ENCODE results near the gene GPX3. TPM values are rescaled to one million over a fixed set of nuclear protein-coding genes. Genes with fewer than 3 reads are reported as not detected.
A peak's percentile ranks its signal among the peaks of the same experiment; 100 is the strongest.

Gene GPX3
- total and polyA plus RNA-seq, 10 of the 15 experiments (the other 5 are each of a cell fraction or from before 2014, with no cell fraction given) = 0.04 to 1.0 (median 0.15) TPM; not detected in 3

GRCh38 chr5:151048526-151048925, 28.1 kb downstream of the GPX3 start:
- Histone ChIP-seq H3K4me1 (ENCODE audit: control insufficient read depth, insufficient read depth, low read length) (no peaks in the 10 kb centered on the region; the same call in 1 of the 2 replicates), H3K79me2 (ENCODE audit: control insufficient read depth, insufficient read depth, low read length) (peaks cover 3% of the 10 kb centered on the region; the same call in 1 of the 2 replicates), H3K4me3 (no peak overlapping the region), H3K9ac (ENCODE audit: control insufficient read depth, insufficient read depth, low read length) (no peak overlapping the region), H3K9me3 (replicated peaks; ENCODE audit: control insufficient read depth, insufficient read depth, low read length) (no peaks in the 10 kb centered on the region), H3K27me3 (replicated peaks in 1 of 2; ENCODE audit: control insufficient read depth in 2 of 2, insufficient read depth in 2 of 2, low read length in 1 of 2) (no peaks in the 10 kb centered on the region), H3K4me2 (ENCODE audit: control insufficient read depth, insufficient read depth) (no peak overlapping the region), H2AFZ (ENCODE audit: control insufficient read depth, low read depth, low read length) (no peak overlapping the region), H3K36me3 (ENCODE audit: control insufficient read depth in 2 of 2, insufficient read depth in 2 of 2, low read length in 1 of 2) (peaks cover 43 to 57% of the 10 kb centered on the region in 2 experiments), H3K27ac (ENCODE audit: control insufficient read depth, insufficient read depth) (no peak overlapping the region), H4K20me1 (ENCODE audit: control insufficient read depth, insufficient read depth) (no peaks in the 10 kb centered on the region)
- no peak for ATAC-seq
- WGBS (ENCODE audit: insufficient coverage, insufficient replicate concordance, low lambda C conversion rate, missing lambda C conversion rate) = 76% methylated on average over 7 of the region's 7 CpGs
- SMC1A ChIA-PET (ENCODE audit: uncharacterized antibody, unreplicated experiment) = interaction anchor here (0.7 to 9.9 kb wide), 9 partner anchors 26 to 269 kb away, joined by 3 to 279 read pairs (median 3); no protein-coding TSS in a partner anchor
- TF ChIP-seq HDAC2 (IDR thresholded peaks at IDR 0.05) (no peak), TBL1XR1 (IDR thresholded peaks at IDR 0.05; ENCODE audit: low read depth, low read length) (no peak)
- TF ChIP-seq, protein P1, sequence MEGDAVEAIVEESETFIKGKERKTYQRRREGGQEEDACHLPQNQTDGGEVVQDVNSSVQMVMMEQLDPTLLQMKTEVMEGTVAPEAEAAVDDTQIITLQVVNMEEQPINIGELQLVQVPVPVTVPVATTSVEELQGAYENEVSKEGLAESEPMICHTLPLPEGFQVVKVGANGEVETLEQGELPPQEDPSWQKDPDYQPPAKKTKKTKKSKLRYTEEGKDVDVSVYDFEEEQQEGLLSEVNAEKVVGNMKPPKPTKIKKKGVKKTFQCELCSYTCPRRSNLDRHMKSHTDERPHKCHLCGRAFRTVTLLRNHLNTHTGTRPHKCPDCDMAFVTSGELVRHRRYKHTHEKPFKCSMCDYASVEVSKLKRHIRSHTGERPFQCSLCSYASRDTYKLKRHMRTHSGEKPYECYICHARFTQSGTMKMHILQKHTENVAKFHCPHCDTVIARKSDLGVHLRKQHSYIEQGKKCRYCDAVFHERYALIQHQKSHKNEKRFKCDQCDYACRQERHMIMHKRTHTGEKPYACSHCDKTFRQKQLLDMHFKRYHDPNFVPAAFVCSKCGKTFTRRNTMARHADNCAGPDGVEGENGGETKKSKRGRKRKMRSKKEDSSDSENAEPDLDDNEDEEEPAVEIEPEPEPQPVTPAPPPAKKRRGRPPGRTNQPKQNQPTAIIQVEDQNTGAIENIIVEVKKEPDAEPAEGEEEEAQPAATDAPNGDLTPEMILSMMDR (IDR thresholded peaks at IDR 0.05 in 2 of 3, conservative IDR thresholded peaks at IDR 0.05 in 1 of 3; ENCODE audit: control insufficient read depth in 2 of 3, extremely low read depth in 1 of 3, insufficient read depth in 1 of 3, low read depth in 3 of 3, low read length in 3 of 3) = peak in 2 of 3 experiments; percentile 19 to 24; a peak in 1 of 6 replicates
- intact Hi-C loops (cut with micrococcal nuclease; ENCODE audit: unreplicated experiment) = no loop called here
- CTCF ChIA-PET = interaction anchor here (0.6 to 15.8 kb wide), 25 partner anchors 8 to 589 kb away, joined by 3 to 691 read pairs (median 4); partner anchors contain the start of gene GM2A
- no peak for DNase-seq (ENCODE audit: low read depth, low spot score)
- RAD21 ChIA-PET (ENCODE audit: unreplicated experiment) = interaction anchor here (0.8 to 7.7 kb wide), 8 partner anchors 19 to 397 kb away, joined by 3 to 178 read pairs (median 4); no protein-coding TSS in a partner anchor
- in situ Hi-C loops (cut with MboI) = no loop called here
- POLR2A ChIA-PET = interaction anchor here (0.6 to 1.1 kb wide), 3 partner anchors 62 to 122 kb away, joined by 3 to 5 read pairs (median 4); no protein-coding TSS in a partner anchor
- no peak for FAIRE-seq
- no TSS peak for BruUV-seq (replicated peaks)
